ENCODE results near the gene ZNF394. TPM values are rescaled to one million over a fixed set of nuclear protein-coding genes. Genes with fewer than 3 reads are reported as not detected.

The ZNF394 gene
- total and polyA plus RNA-seq, 2 donors (not counting 1 experiment from before 2014, with no cell fraction given), result 50.5 to 80.7 TPM

- WGBS (ENCODE audit: insufficient coverage), result 100% methylated on average over 3 of the region's 4 CpGs
- H3K9ac ChIP-seq (ENCODE audit: low read length), result no peak overlapping the region
- H3K79me2 ChIP-seq (ENCODE audit: control insufficient read depth, insufficient read depth, low read length), result peaks cover 17% of the 10 kb centered on the region
- no peak overlapping the region for H3K4me3 ChIP-seq (ENCODE audit: control extremely low read depth in 1 of 5, extremely low read depth in 1 of 5, insufficient read depth in 1 of 5, low read depth in 2 of 5, low read length in 4 of 5)
- DNase-seq (no peak), ATAC-seq (ENCODE audit: low read depth) (no peak)
- H2AFZ ChIP-seq (ENCODE audit: insufficient read depth, low read depth, low read length, poor library complexity, severe bottlenecking), result no peak overlapping the region
- H3K27me3 Mint-ChIP-seq, result no peaks in the 10 kb centered on the region
- H3K36me3 ChIP-seq (replicated peaks in 1 of 2; ENCODE audit: control extremely low read depth in 1 of 2, control insufficient read depth in 1 of 2, extremely low read depth in 1 of 2, insufficient read depth in 2 of 2, low read length in 1 of 2), result peaks cover 2 to 34% of the 10 kb centered on the region in 2 experiments
- no peaks in the 10 kb centered on the region for H3K27me3 ChIP-seq (replicated peaks in 1 of 4; ENCODE audit: control extremely low read depth in 1 of 4, control insufficient read depth in 3 of 4, insufficient read depth in 4 of 4, low read length in 3 of 4)
- no peak overlapping the region for H3K27ac ChIP-seq (ENCODE audit: low read length in 2 of 2)
- peaks cover 6% of the 10 kb centered on the region for H3K9me3 Mint-ChIP-seq (ENCODE audit: insufficient read depth)
- H3K4me1 Mint-ChIP-seq, result no peaks in the 10 kb centered on the region
- peaks cover 27% of the 10 kb centered on the region for H4K20me1 ChIP-seq (ENCODE audit: control insufficient read depth, insufficient read depth, low read length, poor library complexity, severe bottlenecking)
- no peak overlapping the region for H3K27ac Mint-ChIP-seq
- H3K4me1 ChIP-seq (ENCODE audit: control insufficient read depth in 2 of 2, insufficient read depth in 2 of 2, low read length in 2 of 2), result no peaks in the 10 kb centered on the region
- ChIA-PET POLR2A (interaction anchor here (0.7 kb wide), 2 partner anchors 46 to 655 kb away, joined by 3 to 5 read pairs; no protein-coding TSS in a partner anchor), CTCF (no interaction called here)
- H3K9me3 ChIP-seq (ENCODE audit: control extremely low read depth in 1 of 3, control insufficient read depth in 2 of 3, insufficient read depth in 1 of 3, low read length in 2 of 3), result peaks cover 0 to 18% (median 9%) of the 10 kb centered on the region in 3 donors
- no peak overlapping the region for H3K4me3 Mint-ChIP-seq
- H3K4me2 ChIP-seq (replicated peaks; ENCODE audit: low read depth, low read length, poor library complexity, severe bottlenecking), result no peak overlapping the region
- TF ChIP-seq EZH2 (IDR thresholded peaks at IDR 0.05; ENCODE audit: borderline replicate concordance, insufficient read depth, low read depth, low read length, poor library complexity, severe bottlenecking) (no peak), CTCF (IDR thresholded peaks at IDR 0.05) (no peak)
- intact Hi-C loops (cut with micrococcal nuclease), result no loop called here
Observed at GRCh38 chr7:99489235-99489634, 10.8 kb downstream of the ZNF394 start.

- DNase-seq (no peak), ATAC-seq (ENCODE audit: low read depth) (no peak)
- CTCF ChIA-PET, result no interaction called here
- 100% methylated on average over 1 of the region's 5 CpGs for WGBS (ENCODE audit: insufficient coverage)
- Mint-ChIP-seq H3K4me3 (no peak overlapping the region), H3K27ac (no peak overlapping the region), H3K27me3 (no peaks in the 10 kb centered on the region), H3K4me1 (no peaks in the 10 kb centered on the region), H3K9me3 (ENCODE audit: insufficient read depth) (no peaks in the 10 kb centered on the region)
- Histone ChIP-seq H3K27ac (ENCODE audit: low read length in 2 of 2) (no peak overlapping the region), H3K79me2 (ENCODE audit: control insufficient read depth, insufficient read depth, low read length) (peaks cover 2% of the 10 kb centered on the region), H3K4me2 (replicated peaks; ENCODE audit: low read depth, low read length, poor library complexity, severe bottlenecking) (no peak overlapping the region), H3K27me3 (replicated peaks in 1 of 4; ENCODE audit: control extremely low read depth in 1 of 4, control insufficient read depth in 3 of 4, insufficient read depth in 4 of 4, low read length in 3 of 4) (no peaks in the 10 kb centered on the region), H3K4me3 (ENCODE audit: control extremely low read depth in 1 of 5, extremely low read depth in 1 of 5, insufficient read depth in 1 of 5, low read depth in 2 of 5, low read length in 4 of 5) (no peak overlapping the region), H4K20me1 (ENCODE audit: control insufficient read depth, insufficient read depth, low read length, poor library complexity, severe bottlenecking) (no peaks in the 10 kb centered on the region), H3K9ac (ENCODE audit: low read length) (no peak overlapping the region), H3K36me3 (replicated peaks in 1 of 2; ENCODE audit: control extremely low read depth in 1 of 2, control insufficient read depth in 1 of 2, extremely low read depth in 1 of 2, insufficient read depth in 2 of 2, low read length in 1 of 2) (peaks cover 1 to 22% of the 10 kb centered on the region in 2 experiments), H3K4me1 (ENCODE audit: control insufficient read depth in 2 of 2, insufficient read depth in 2 of 2, low read length in 2 of 2) (no peaks in the 10 kb centered on the region), H3K9me3 (ENCODE audit: control extremely low read depth in 1 of 3, control insufficient read depth in 2 of 3, insufficient read depth in 1 of 3, low read length in 2 of 3) (no peaks in the 10 kb centered on the region), H2AFZ (ENCODE audit: insufficient read depth, low read depth, low read length, poor library complexity, severe bottlenecking) (no peak overlapping the region)
- TF ChIP-seq EZH2 (IDR thresholded peaks at IDR 0.05; ENCODE audit: borderline replicate concordance, insufficient read depth, low read depth, low read length, poor library complexity, severe bottlenecking) (no peak), CTCF (IDR thresholded peaks at IDR 0.05) (no peak)
- intact Hi-C loops (cut with micrococcal nuclease), result no loop called here
- POLR2A ChIA-PET, result no interaction called here
Observed at GRCh38 chr7:99485094-99485493, 15.0 kb downstream of the ZNF394 start.
